NCI-H1092 (cell line): ENCODE results near the gene ARFRP1.
"Not testable (repeated sequence)": the region's sequence is repeated elsewhere in the genome, so short reads cannot be mapped to it uniquely, and the experiment has no call there.

Source experiments
- DNase-seq: peaks from one replicate; lab custom pipeline; 2025; lab: John Stamatoyannopoulos, UW

The ARFRP1 gene

GRCh38 chr20:63732118-63733095 lies 24.6 kb upstream of the ARFRP1 start:
- DNase-seq = no peak

- no peak for DNase-seq
These were observed 23.6 kb upstream of the ARFRP1 start for GRCh38 chr20:63731410-63731809.

GRCh38 chr20:63730189-63730733 lies 22.5 kb upstream of the ARFRP1 start:
- not testable (repeated sequence) for DNase-seq

- DNase-seq = not testable (repeated sequence)
These were observed 15.3 kb upstream of the ARFRP1 start for GRCh38 chr20:63722967-63723622.

- DNase-seq = no peak
These were observed 11.2 kb upstream of the ARFRP1 start for GRCh38 chr20:63718996-63719395.

- no peak for DNase-seq
These were observed 7.1 kb upstream of the ARFRP1 start for GRCh38 chr20:63714858-63715257.

- DNase-seq = no peak
These were observed 4.4 kb upstream of the ARFRP1 start for GRCh38 chr20:63712191-63712590.

- DNase-seq = no peak
These were observed 3.4 kb upstream of the ARFRP1 start for GRCh38 chr20:63711085-63711645.

- DNase-seq = no peak
These were observed 1.4 kb upstream of the ARFRP1 start for GRCh38 chr20:63709149-63709527.

- no peak for DNase-seq
These were observed 749 bp upstream of the ARFRP1 start for GRCh38 chr20:63708301-63709148.

GRCh38 chr20:63706852-63707557 lies 771 bp downstream of the ARFRP1 start:
- no peak for DNase-seq

GRCh38 chr20:63706027-63706695 lies 1.6 kb downstream of the ARFRP1 start:
- DNase-seq = no peak

- no peak for DNase-seq
These were observed 2.3 kb downstream of the ARFRP1 start for GRCh38 chr20:63705232-63706026.

- no peak for DNase-seq
These were observed 3.0 kb downstream of the ARFRP1 start for GRCh38 chr20:63704749-63705117.

- no peak for DNase-seq
These were observed 3.6 kb downstream of the ARFRP1 start for GRCh38 chr20:63703976-63704748.

GRCh38 chr20:63703471-63703975 lies 4.3 kb downstream of the ARFRP1 start:
- no peak for DNase-seq

GRCh38 chr20:63702751-63703470 lies 4.9 kb downstream of the ARFRP1 start:
- no peak for DNase-seq
